GM12865 (cell line): Measurements from ENCODE around the gene ODAD3.
A peak's percentile ranks its signal among the peaks of the same experiment; 100 is the strongest.

Source experiments
- DNase-seq: peaks from one replicate; pipeline ENCODE4 v3.0.0; 2010; ENCODE audit warnings: low read depth
- H3K4me3 ChIP-seq: 2 replicates; pipeline ENCODE4 v1.5.1; 2011; ENCODE audit warnings: mild to moderate bottlenecking, low read depth, low read length, control low read depth
- TF ChIP-seq, protein P1 (sequence below): IDR thresholded peaks from 2 replicates; pipeline ENCODE4 v1.5.1; 2011; ENCODE audit warnings: low read length, control low read depth, low read depth, inconsistent platforms; ENCODE audit not compliant: insufficient read depth; ENCODE audit errors: missing control alignments

ODAD3 gene

DNA sequence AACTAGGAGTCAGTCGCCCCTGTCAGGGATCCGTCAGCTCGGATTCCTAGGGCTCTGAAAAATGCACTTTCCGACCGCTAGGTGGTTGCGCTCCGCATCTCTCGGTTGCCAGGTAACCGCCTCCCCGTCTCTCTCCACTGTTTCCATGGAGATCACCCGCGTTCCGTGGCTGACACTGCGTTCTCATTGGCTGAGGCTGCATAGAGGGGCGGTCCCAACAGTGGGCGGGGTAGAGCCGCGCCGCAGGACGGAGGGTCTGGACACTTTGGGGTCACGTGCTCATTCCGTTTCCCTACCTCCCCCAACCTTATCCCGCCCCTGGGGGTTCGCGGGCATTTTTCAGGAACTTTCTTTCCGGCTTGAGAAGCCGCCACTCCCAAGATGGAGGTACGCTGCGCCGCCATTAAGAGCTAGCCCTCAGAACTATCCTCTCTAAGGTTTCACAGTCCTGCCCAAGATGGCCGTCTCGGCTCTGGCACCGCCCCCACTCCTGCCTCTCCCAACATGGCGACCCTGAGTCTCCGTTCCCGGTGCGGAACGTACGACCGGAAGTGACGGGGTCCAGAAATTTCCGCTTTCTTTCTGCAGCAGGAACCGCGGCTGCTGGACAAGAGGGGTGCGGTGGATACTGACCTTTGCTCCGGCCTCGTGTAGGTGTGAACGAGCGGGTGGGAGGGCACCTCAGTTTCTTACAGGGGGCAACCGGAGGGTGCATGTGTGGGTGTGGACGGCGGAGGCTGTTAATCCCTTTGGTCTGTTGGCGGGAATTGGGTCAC lies at the start of gene ODAD3, which contains the start of gene PRKCSH:
Gene ODAD3 (minus strand): TSS at position 65 of the 776 bp plus-strand sequence. CDS start 105 bp downstream, outside the sequence.
Gene PRKCSH (plus strand): TSS at position 579 of the 776 bp plus-strand sequence. CDS start 483 bp downstream, outside the sequence.
- TF ChIP-seq, protein P1, sequence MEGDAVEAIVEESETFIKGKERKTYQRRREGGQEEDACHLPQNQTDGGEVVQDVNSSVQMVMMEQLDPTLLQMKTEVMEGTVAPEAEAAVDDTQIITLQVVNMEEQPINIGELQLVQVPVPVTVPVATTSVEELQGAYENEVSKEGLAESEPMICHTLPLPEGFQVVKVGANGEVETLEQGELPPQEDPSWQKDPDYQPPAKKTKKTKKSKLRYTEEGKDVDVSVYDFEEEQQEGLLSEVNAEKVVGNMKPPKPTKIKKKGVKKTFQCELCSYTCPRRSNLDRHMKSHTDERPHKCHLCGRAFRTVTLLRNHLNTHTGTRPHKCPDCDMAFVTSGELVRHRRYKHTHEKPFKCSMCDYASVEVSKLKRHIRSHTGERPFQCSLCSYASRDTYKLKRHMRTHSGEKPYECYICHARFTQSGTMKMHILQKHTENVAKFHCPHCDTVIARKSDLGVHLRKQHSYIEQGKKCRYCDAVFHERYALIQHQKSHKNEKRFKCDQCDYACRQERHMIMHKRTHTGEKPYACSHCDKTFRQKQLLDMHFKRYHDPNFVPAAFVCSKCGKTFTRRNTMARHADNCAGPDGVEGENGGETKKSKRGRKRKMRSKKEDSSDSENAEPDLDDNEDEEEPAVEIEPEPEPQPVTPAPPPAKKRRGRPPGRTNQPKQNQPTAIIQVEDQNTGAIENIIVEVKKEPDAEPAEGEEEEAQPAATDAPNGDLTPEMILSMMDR: peak; percentile 92
- DNase-seq: peak; percentile 100
- peak within 1 kb of the TSS; percentile 84 for H3K4me3 ChIP-seq

DNA sequence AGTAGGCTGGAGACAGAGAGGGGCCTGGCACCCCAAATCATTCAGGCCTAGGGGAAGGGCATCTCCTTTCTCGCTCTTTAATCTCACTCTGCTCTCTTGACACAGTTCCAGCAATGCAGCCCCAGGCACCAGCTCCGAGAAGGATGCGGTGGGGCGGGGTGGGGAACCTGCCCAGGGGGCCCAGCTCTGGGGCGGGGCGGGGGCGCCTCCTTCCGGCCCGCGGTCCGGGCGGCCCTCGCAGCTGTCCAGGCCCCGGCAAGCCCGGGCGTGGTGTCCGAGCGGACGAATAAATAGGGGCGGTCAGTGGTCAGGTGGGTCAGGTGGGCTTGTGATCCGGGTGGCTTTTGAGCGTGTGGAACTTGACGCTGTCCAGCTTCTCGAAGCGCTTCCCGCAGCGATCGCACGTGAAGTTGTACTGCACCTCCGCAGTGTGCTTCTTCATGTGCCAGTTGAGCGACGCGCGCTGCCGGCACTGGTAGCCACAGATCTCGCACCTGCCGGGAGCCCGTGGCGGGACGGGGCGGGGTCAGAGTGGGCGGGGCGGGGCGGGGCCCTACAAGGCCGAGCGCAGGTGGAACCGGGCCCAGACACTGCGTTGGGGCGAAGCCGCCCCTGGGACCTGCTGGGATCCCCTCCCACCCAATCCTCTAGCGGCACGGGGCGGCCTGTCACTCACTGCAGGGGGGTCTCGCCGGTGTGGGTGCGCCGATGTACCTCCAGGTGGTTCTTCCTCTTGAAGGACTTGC lies 48.6 kb upstream of the ODAD3 start:
- no peak for DNase-seq
- TF ChIP-seq, protein P1: no peak

DNA sequence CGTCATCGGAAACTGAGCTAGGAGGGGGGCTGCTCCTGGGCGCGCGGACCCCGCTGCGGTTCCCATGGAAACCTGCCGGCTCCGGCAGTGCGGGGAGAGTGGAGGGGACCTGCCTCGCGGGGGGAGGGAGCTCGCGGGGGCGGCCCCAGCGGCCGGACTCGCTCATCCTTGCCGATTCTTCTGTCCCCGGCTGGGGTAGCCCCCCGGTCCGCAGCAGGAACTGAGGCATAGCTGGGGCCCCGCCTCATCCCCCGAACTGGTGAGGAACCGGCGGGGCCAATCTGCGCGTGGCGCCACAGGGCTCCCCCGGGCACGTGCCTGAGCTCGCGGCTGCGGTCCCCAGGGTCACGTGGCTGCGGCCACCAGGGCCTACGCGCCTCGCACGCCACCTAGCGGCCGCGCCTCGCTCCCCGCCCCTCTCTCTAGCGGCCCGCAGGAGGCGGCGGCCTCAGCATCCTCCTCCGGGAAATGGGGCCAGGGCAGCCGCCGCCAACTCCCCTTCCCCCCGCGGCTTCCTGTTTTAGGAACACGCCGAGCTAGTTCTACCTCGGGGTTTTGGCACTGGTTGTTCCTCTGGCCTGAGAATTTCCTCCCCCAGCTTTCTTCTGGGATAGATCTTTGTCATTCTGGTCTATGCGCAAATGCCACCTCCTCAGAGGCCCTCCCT lies 47.6 kb upstream of the ODAD3 start:
- DNase-seq: peak; percentile 96
- TF ChIP-seq, protein P1: peak; percentile 94
- peak overlapping the region; percentile 85 for H3K4me3 ChIP-seq

More for the DNA sequence above, 48.6 kb upstream of the ODAD3 start:
- no peak overlapping the region for H3K4me3 ChIP-seq

DNA sequence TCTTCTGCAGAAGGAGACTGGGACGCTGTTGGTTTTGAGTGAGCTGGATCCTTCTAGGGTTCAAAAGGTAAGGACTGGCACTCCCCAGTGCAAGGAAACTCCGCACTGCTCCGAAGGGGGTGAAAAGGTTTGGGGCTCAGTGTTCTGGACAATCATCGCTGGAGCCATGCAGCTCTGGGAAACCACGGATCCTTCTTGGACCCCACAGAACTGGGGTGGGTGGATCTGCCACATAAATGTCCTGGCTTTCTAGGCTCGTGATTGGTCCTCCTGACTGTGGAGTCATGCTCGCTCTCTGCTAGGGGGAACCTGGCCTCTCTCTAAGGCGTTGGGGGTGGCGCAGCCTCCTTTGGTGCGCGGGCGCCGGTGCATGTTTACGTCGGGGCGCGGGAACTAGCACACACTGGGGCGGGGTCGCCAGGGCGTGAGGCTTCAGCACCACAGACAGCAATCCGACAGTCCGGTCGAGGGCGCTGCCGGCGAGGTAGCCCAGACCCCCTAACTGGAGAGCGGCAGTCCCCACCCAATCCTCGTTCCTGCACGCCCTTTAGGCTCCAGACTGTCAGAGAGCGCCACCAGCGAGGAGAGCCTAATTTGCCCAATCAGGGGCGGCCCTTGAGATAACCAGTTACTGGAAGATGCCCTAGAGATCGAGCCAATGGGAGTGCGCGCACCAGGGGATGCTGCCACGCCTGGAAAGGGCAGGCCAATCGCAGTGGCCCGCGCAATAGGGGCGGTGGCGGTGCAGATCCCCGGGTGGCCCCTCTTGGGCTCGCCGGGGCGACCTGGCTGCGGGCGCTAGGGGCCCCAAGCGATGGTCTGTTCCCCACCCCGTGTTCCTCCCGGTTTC lies 46.8 kb upstream of the ODAD3 start:
- TF ChIP-seq, protein P1: no peak
- peak overlapping the region; percentile 85 for H3K4me3 ChIP-seq
- peak; percentile 97 for DNase-seq

DNA sequence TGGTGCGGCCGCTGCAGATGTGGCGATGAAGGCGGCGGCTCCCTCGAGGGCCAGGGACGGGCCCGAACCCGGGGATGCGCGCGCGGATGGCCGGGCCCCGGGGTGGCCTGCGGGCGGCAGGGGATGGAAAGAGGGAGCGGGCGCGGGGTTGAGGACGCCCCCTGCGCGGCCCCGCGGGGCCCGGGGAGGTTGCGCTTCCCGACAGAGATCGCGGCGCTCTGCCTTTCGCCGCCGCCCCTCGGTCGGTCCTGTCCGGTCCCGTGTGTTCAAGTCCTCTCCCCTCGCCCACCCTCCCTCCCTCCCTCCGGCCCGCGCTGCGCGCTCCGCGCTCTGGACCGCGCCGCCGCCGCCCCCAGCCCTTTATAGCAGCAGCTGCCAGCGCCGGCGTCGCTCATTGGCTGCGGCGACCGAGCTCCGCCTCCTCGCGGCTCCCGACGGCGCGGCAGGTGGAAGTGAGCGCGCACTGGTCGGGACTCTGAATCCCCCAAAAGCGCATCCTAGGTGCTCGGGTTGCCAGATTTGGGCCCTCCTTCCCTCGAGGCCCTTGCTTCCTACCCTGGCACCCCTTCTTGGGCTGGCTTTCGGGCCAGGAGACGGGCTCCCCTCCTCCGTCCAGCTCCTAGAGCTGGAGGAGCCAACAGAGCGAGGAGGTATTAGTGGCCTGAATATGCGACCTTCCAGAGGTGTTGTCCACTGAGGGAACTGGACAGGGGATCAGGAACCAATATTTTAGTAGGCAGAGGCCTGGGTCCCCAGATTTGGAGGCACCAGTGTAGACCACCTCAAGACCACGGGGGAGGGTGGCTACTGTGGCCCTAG lies 46.0 kb upstream of the ODAD3 start, which contains the start of gene ELAVL3:
Gene ELAVL3 (minus strand): TSS at position 332 of the 819 bp plus-strand sequence. CDS start 438 bp downstream, outside the sequence.
- no peak for DNase-seq
- TF ChIP-seq, protein P1: no peak
- H3K4me3 ChIP-seq: peak within 1 kb of the TSS; percentile 85
